Kidney (tissue), 14 donors: ENCODE measurements around the gene CNTRL. TPM values are rescaled to one million over a fixed set of nuclear protein-coding genes. Genes with fewer than 3 reads are reported as not detected.

Experiments used
- DNase-seq, 5 donors: peaks; one replicate each; pipeline ENCODE4 v3.0.0-alpha.2; 2013 to 2020
- FAIRE-seq: peaks from 2 replicates; lab custom pipeline; 2012; peaks lifted over from hg19 to GRCh38; lab: Jason Lieb, UNC
- H3K27ac ChIP-seq, 2 donors: one replicate each; pipeline ENCODE4 v1.7.0; 2013; ENCODE audit warnings: low read depth in 2 of 2, low read length in 2 of 2, inconsistent platforms in 1 of 2
- H3K27me3 ChIP-seq: one replicate; pipeline ENCODE4 v1.7.1; 2013; ENCODE audit warnings: low read length, inconsistent platforms; ENCODE audit not compliant: control insufficient read depth, insufficient read depth
- H3K36me3 ChIP-seq, 3 donors: one replicate each; pipeline versions ENCODE4 v1.7.0 to v1.7.1; 2013; ENCODE audit warnings: low read length in 3 of 3, control low read depth in 1 of 3, inconsistent platforms in 1 of 3; ENCODE audit not compliant: insufficient read depth in 3 of 3, control insufficient read depth in 2 of 3
- H3K4me1 ChIP-seq, 3 donors: one replicate each; pipeline versions ENCODE4 v1.7.0 to v1.7.1; 2013; ENCODE audit warnings: low read length in 3 of 3, inconsistent platforms in 1 of 3, low read depth in 1 of 3; ENCODE audit not compliant: control insufficient read depth in 2 of 3, insufficient read depth in 2 of 3
- H3K4me3 ChIP-seq, 3 donors: one replicate each; pipeline versions ENCODE4 v1.7.0 to v1.8.1; 2013; ENCODE audit warnings: low read length in 3 of 3, control low read depth in 1 of 3, inconsistent platforms in 1 of 3
- H3K9ac ChIP-seq, 3 donors: one replicate each; pipeline versions ENCODE4 v1.7.0 to v1.7.1; 2013; ENCODE audit warnings: low read length in 3 of 3, control low read depth in 1 of 3, inconsistent platforms in 1 of 3
- H3K9me3 ChIP-seq, 3 donors: one replicate each; pipeline versions ENCODE4 v1.7.0 to v1.7.1; 2013; ENCODE audit warnings: low read length in 3 of 3, control low read depth in 1 of 3, inconsistent platforms in 1 of 3; ENCODE audit not compliant: control insufficient read depth in 2 of 3, insufficient read depth in 1 of 3
- CTCF ChIP-seq: IDR thresholded peaks from 3 replicates; pipeline ENCODE4 v1.5.1; 2012; ENCODE audit warnings: mild to moderate bottlenecking, moderate library complexity, borderline replicate concordance; ENCODE audit not compliant: insufficient read depth; ENCODE audit errors: extremely low read depth
- intact Hi-C: fragments of 100-400 bp; cut with DNase I; formaldehyde crosslinking; loops from one replicate; pipeline ENCODE4 v1.11.1; 2022
- polyA plus RNA-seq: library from polyadenylated mRNA; stranded (reverse); fragments of 350-450 nt; fragmentation: Illumina TruSeq; extraction: RNeasy Lipid Tissue Mini Kit (QIAGEN cat#74804); gene quantifications from one replicate; pipeline ENCODE4 v1.2.3, GENCODE V29; 2014; ENCODE audit warnings: low read depth, low replicate concordance; ENCODE audit not compliant: insufficient read depth
- total RNA-seq: library from RNA; stranded (reverse); fragmentation: NEBNext Ultra II Directional; extraction: Animal tissue kit (Norgen Biotek cat#: 25700); gene quantifications from one replicate; pipeline ENCODE4 v1.2.1, GENCODE V29; 2021
- donor health status: control.
- donor health status: control.
- donor health status: control.
- donor health status: control.
- donor health status: control.
- donor health status: DM: yes; HTN: yes; CAD: no.
- donor health status: Normal renal cell carcinoma (clear cell type).

CNTRL gene
- total and polyA plus RNA-seq, 2 donors from 2014 or later = 3.4 to 17.7 TPM

GRCh38 chr9:121189006-121189405 lies 114.3 kb downstream of the CNTRL start:
- no peak overlapping the region for H3K9ac ChIP-seq
- DNase-seq (no peak), FAIRE-seq (no peak)
- H3K27ac ChIP-seq = no peak overlapping the region
- no peak overlapping the region for H3K4me3 ChIP-seq
- H3K4me1 ChIP-seq = peaks cover 2 to 37% (median 10%) of the 10 kb centered on the region in 3 donors
- H3K27me3 ChIP-seq = no peaks in the 10 kb centered on the region
- H3K9me3 ChIP-seq = no peaks in the 10 kb centered on the region
- intact Hi-C loops = no loop called here
- peaks cover 0 to 7% (median 6%) of the 10 kb centered on the region in 3 donors for H3K36me3 ChIP-seq
- no peak for TF ChIP-seq CTCF

- no peak for TF ChIP-seq CTCF
- FAIRE-seq (no peak), DNase-seq (no peak)
- no peak overlapping the region for H3K27ac ChIP-seq
- no peaks in the 10 kb centered on the region for H3K9me3 ChIP-seq
- H3K27me3 ChIP-seq = no peaks in the 10 kb centered on the region
- H3K9ac ChIP-seq = no peak overlapping the region
- intact Hi-C loops = no loop called here
- no peak overlapping the region for H3K4me3 ChIP-seq
- H3K36me3 ChIP-seq = peaks cover 0 to 7% (median 6%) of the 10 kb centered on the region in 3 donors
- peaks cover 2 to 33% (median 8%) of the 10 kb centered on the region in 3 donors for H3K4me1 ChIP-seq
These were observed 114.9 kb downstream of the CNTRL start for GRCh38 chr9:121189660-121190059.

- intact Hi-C loops = no loop called here
- FAIRE-seq (no peak), DNase-seq (no peak)
- Histone ChIP-seq H3K27ac (no peak overlapping the region), H3K27me3 (no peaks in the 10 kb centered on the region), H3K9me3 (no peaks in the 10 kb centered on the region), H3K36me3 (peaks cover 0 to 7% (median 0%) of the 10 kb centered on the region in 3 donors), H3K4me3 (no peak overlapping the region), H3K4me1 (peaks cover 2 to 35% (median 10%) of the 10 kb centered on the region in 3 donors), H3K9ac (no peak overlapping the region)
- TF ChIP-seq CTCF = no peak
These were observed 116.5 kb downstream of the CNTRL start for GRCh38 chr9:121191235-121191634.

GRCh38 chr9:121192518-121192917 lies 117.8 kb downstream of the CNTRL start:
- DNase-seq (no peak), FAIRE-seq (no peak)
- peaks cover 2 to 43% (median 18%) of the 10 kb centered on the region in 3 donors for H3K4me1 ChIP-seq
- no peak overlapping the region for H3K9ac ChIP-seq
- peaks cover 0 to 7% (median 0%) of the 10 kb centered on the region in 3 donors for H3K36me3 ChIP-seq
- intact Hi-C loops = no loop called here
- no peak overlapping the region for H3K27ac ChIP-seq
- H3K4me3 ChIP-seq = no peak overlapping the region
- H3K27me3 ChIP-seq = no peaks in the 10 kb centered on the region
- H3K9me3 ChIP-seq = no peaks in the 10 kb centered on the region
- no peak for TF ChIP-seq CTCF
